HG02970 (cell line): ENCODE measurements around the gene STOM.

Experiments
- ATAC-seq: cut with Tn5 transposase; IDR thresholded peaks from one replicate; pipeline ENCODE4 v1.9.1; 2021; ENCODE audit warnings: mild to moderate bottlenecking, moderate library complexity, moderate number of reproducible peaks; ENCODE audit not compliant: unreplicated experiment, low FRiP score

Gene STOM

GRCh38 chr9:121323449-121324151, 46.5 kb downstream of the STOM start:
- ATAC-seq: no peak

GRCh38 chr9:121322737-121323448, 47.2 kb downstream of the STOM start:
- ATAC-seq: no peak

- ATAC-seq: no peak
Measured at GRCh38 chr9:121322037-121322736, 47.9 kb downstream of the STOM start.

GRCh38 chr9:121321016-121321503, 49.0 kb downstream of the STOM start:
- ATAC-seq: no peak

GRCh38 chr9:121319383-121319780, 50.7 kb downstream of the STOM start:
- ATAC-seq: no peak

- no peak for ATAC-seq
Measured at GRCh38 chr9:121318631-121319382, 51.2 kb downstream of the STOM start.

- ATAC-seq: no peak
Measured at GRCh38 chr9:121317737-121318630, 52.1 kb downstream of the STOM start.

- no peak for ATAC-seq
Measured at GRCh38 chr9:121316852-121317373, 53.1 kb downstream of the STOM start.

GRCh38 chr9:121316378-121316777, 53.7 kb downstream of the STOM start:
- no peak for ATAC-seq

- ATAC-seq: no peak
Measured at GRCh38 chr9:121313458-121314152, 56.4 kb downstream of the STOM start.

- ATAC-seq: no peak
Measured at GRCh38 chr9:121312169-121312568, 57.9 kb downstream of the STOM start.

- ATAC-seq: no peak
Measured at GRCh38 chr9:121310571-121310970, 59.5 kb downstream of the STOM start.

- no peak for ATAC-seq
Measured at GRCh38 chr9:121309833-121310425, 60.1 kb downstream of the STOM start.

GRCh38 chr9:121309171-121309570, 60.9 kb downstream of the STOM start:
- no peak for ATAC-seq

- ATAC-seq: no peak
Measured at GRCh38 chr9:121308765-121309164, 61.3 kb downstream of the STOM start.

GRCh38 chr9:121307976-121308375, 62.1 kb downstream of the STOM start:
- no peak for ATAC-seq

GRCh38 chr9:121305269-121305994, 64.6 kb downstream of the STOM start:
- ATAC-seq: no peak

GRCh38 chr9:121304707-121305106, 65.3 kb downstream of the STOM start:
- ATAC-seq: no peak
